ENCODE results near the gene EBNA1BP2. TPM values are rescaled to one million over a fixed set of nuclear protein-coding genes. Genes with fewer than 3 reads are reported as not detected.
A peak's percentile ranks its signal among the peaks of the same experiment; 100 is the strongest.
"Not testable (repeated sequence)": the region's sequence is repeated elsewhere in the genome, so short reads cannot be mapped to it uniquely, and the experiment has no call there.

Gene EBNA1BP2
- 10 to 100 TPM; 58.8 to 59.0 TPM for total RNA-seq

- H3K27ac Mint-ChIP-seq, result peak within 1 kb of the TSS; percentile 88
- H3K9me3 Mint-ChIP-seq (ENCODE audit: insufficient read depth), result no peaks in the 10 kb centered on the region
- ChIA-PET POLR2A (interaction anchor here (0.7 to 0.9 kb wide), 4 partner anchors 186 to 249 kb away, joined by 3 to 4 read pairs (median 3); no protein-coding TSS in a partner anchor), CTCF (interaction anchor here (1.2 to 1.3 kb wide), 2 partner anchors 98 to 715 kb away, joined by 3 to 5 read pairs; no protein-coding TSS in a partner anchor)
- H3K4me3 Mint-ChIP-seq, result peak within 1 kb of the TSS; percentile 92
- H3K4me1 Mint-ChIP-seq (ENCODE audit: low read depth), result peaks cover 30% of the 10 kb centered on the region
- DNase-seq, result peak; percentile 95
- H3K27me3 Mint-ChIP-seq (ENCODE audit: low read depth), result peaks cover 24% of the 10 kb centered on the region
- ATAC-seq, result peak; percentile 92
- peaks cover 41% of the 10 kb centered on the region for H3K36me3 Mint-ChIP-seq (ENCODE audit: low read depth)
Observed at GRCh38 chr1:43171876-43172526, at the start of gene EBNA1BP2, which contains the start of gene CFAP57. EBNA1BP2 (minus strand) TSS chr1:43172290; CDS start chr1:43172118, 172 bp downstream. CFAP57 (plus strand) TSS chr1:43172330; CDS start chr1:43172754, 424 bp downstream.

- ATAC-seq (no peak), DNase-seq (no peak)
- H3K4me3 Mint-ChIP-seq, result no peak overlapping the region
- no peaks in the 10 kb centered on the region for H3K36me3 Mint-ChIP-seq (ENCODE audit: low read depth)
- ChIA-PET CTCF (interaction anchor here (1.5 kb wide), 1 partner anchor 193 kb away, joined by 3 read pairs; no protein-coding TSS in a partner anchor), POLR2A (interaction anchor here (0.6 kb wide), 1 partner anchor 310 kb away, joined by 3 read pairs; no protein-coding TSS in a partner anchor)
- no peaks in the 10 kb centered on the region for H3K9me3 Mint-ChIP-seq (ENCODE audit: insufficient read depth)
- H3K27ac Mint-ChIP-seq, result no peak overlapping the region
- peaks cover 2% of the 10 kb centered on the region for H3K4me1 Mint-ChIP-seq (ENCODE audit: low read depth)
- peaks cover 5% of the 10 kb centered on the region for H3K27me3 Mint-ChIP-seq (ENCODE audit: low read depth)
Observed at GRCh38 chr1:43221797-43222196, 49.7 kb upstream of the EBNA1BP2 start.

- no peak for ATAC-seq
- Mint-ChIP-seq H3K27me3 (ENCODE audit: low read depth) (peaks cover 5% of the 10 kb centered on the region), H3K4me3 (no peak overlapping the region), H3K4me1 (ENCODE audit: low read depth) (peaks cover 2% of the 10 kb centered on the region), H3K9me3 (ENCODE audit: insufficient read depth) (no peaks in the 10 kb centered on the region), H3K36me3 (ENCODE audit: low read depth) (no peaks in the 10 kb centered on the region), H3K27ac (no peak overlapping the region)
- ChIA-PET POLR2A (interaction anchor here (0.6 kb wide), 1 partner anchor 310 kb away, joined by 3 read pairs; no protein-coding TSS in a partner anchor), CTCF (interaction anchor here (1.5 kb wide), 1 partner anchor 193 kb away, joined by 3 read pairs; no protein-coding TSS in a partner anchor)
- DNase-seq, result no peak
Observed at GRCh38 chr1:43220905-43221778, 49.1 kb upstream of the EBNA1BP2 start.

GRCh38 chr1:43217747-43218146 lies 45.7 kb upstream of the EBNA1BP2 start:
- no peaks in the 10 kb centered on the region for H3K36me3 Mint-ChIP-seq (ENCODE audit: low read depth)
- no peaks in the 10 kb centered on the region for H3K9me3 Mint-ChIP-seq (ENCODE audit: insufficient read depth)
- no peak overlapping the region for H3K4me3 Mint-ChIP-seq
- CTCF ChIA-PET, result no interaction called here
- peaks cover 2% of the 10 kb centered on the region for H3K4me1 Mint-ChIP-seq (ENCODE audit: low read depth)
- no peak for ATAC-seq
- H3K27me3 Mint-ChIP-seq (ENCODE audit: low read depth), result peaks cover 6% of the 10 kb centered on the region
- no peak overlapping the region for H3K27ac Mint-ChIP-seq
- DNase-seq, result no peak
- POLR2A ChIA-PET, result no interaction called here

GRCh38 chr1:43214501-43215444 lies 42.7 kb upstream of the EBNA1BP2 start:
- H3K4me3 Mint-ChIP-seq, result no peak overlapping the region
- no peak overlapping the region for H3K27ac Mint-ChIP-seq
- ChIA-PET POLR2A (no interaction called here), CTCF (interaction anchor here (0.9 to 2.5 kb wide), 2 partner anchors 12 to 199 kb away, joined by 3 to 13 read pairs; no protein-coding TSS in a partner anchor)
- H3K9me3 Mint-ChIP-seq (ENCODE audit: insufficient read depth), result no peaks in the 10 kb centered on the region
- DNase-seq (no peak), ATAC-seq (no peak)
- H3K4me1 Mint-ChIP-seq (ENCODE audit: low read depth), result no peaks in the 10 kb centered on the region
- H3K27me3 Mint-ChIP-seq (ENCODE audit: low read depth), result peaks cover 3% of the 10 kb centered on the region
- H3K36me3 Mint-ChIP-seq (ENCODE audit: low read depth), result no peaks in the 10 kb centered on the region

GRCh38 chr1:43208277-43208676 lies 36.2 kb upstream of the EBNA1BP2 start:
- ATAC-seq, result not testable (repeated sequence)

GRCh38 chr1:43207229-43207853 lies 35.3 kb upstream of the EBNA1BP2 start:
- Mint-ChIP-seq H3K27ac (no peak overlapping the region), H3K36me3 (ENCODE audit: low read depth) (no peaks in the 10 kb centered on the region), H3K27me3 (ENCODE audit: low read depth) (peaks cover 2% of the 10 kb centered on the region), H3K9me3 (ENCODE audit: insufficient read depth) (no peaks in the 10 kb centered on the region), H3K4me1 (ENCODE audit: low read depth) (no peaks in the 10 kb centered on the region), H3K4me3 (no peak overlapping the region)
- POLR2A ChIA-PET, result interaction anchor here (0.9 kb wide), 1 partner anchor 36 kb away, joined by 3 read pairs; no protein-coding TSS in a partner anchor
- CTCF ChIA-PET, result no interaction called here
- ATAC-seq (no peak), DNase-seq (no peak)

More at GRCh38 chr1:43208277-43208676, 36.2 kb upstream of the EBNA1BP2 start:
- CTCF ChIA-PET; H3K4me1 Mint-ChIP-seq (ENCODE audit: low read depth); H3K4me3 Mint-ChIP-seq; H3K9me3 Mint-ChIP-seq (ENCODE audit: insufficient read depth); H3K27ac Mint-ChIP-seq; DNase-seq; H3K36me3 Mint-ChIP-seq (ENCODE audit: low read depth); H3K27me3 Mint-ChIP-seq (ENCODE audit: low read depth); POLR2A ChIA-PET: not testable (repeated sequence)

- ChIA-PET CTCF (no interaction called here), POLR2A (no interaction called here)
- no peaks in the 10 kb centered on the region for H3K4me1 Mint-ChIP-seq (ENCODE audit: low read depth)
- no peak overlapping the region for H3K4me3 Mint-ChIP-seq
- no peaks in the 10 kb centered on the region for H3K9me3 Mint-ChIP-seq (ENCODE audit: insufficient read depth)
- no peaks in the 10 kb centered on the region for H3K36me3 Mint-ChIP-seq (ENCODE audit: low read depth)
- ATAC-seq (no peak), DNase-seq (no peak)
- no peak overlapping the region for H3K27ac Mint-ChIP-seq
- peaks cover 2% of the 10 kb centered on the region for H3K27me3 Mint-ChIP-seq (ENCODE audit: low read depth)
Observed at GRCh38 chr1:43206600-43207228, 34.6 kb upstream of the EBNA1BP2 start.

GRCh38 chr1:43205671-43206070 lies 33.6 kb upstream of the EBNA1BP2 start:
- no peaks in the 10 kb centered on the region for H3K36me3 Mint-ChIP-seq (ENCODE audit: low read depth)
- POLR2A ChIA-PET, result no interaction called here
- no peak overlapping the region for H3K4me3 Mint-ChIP-seq
- ATAC-seq (no peak), DNase-seq (no peak)
- H3K4me1 Mint-ChIP-seq (ENCODE audit: low read depth), result no peaks in the 10 kb centered on the region
- H3K9me3 Mint-ChIP-seq (ENCODE audit: insufficient read depth), result no peaks in the 10 kb centered on the region
- CTCF ChIA-PET, result no interaction called here
- H3K27me3 Mint-ChIP-seq (ENCODE audit: low read depth), result peaks cover 2% of the 10 kb centered on the region
- H3K27ac Mint-ChIP-seq, result no peak overlapping the region

GRCh38 chr1:43204394-43204793 lies 32.3 kb upstream of the EBNA1BP2 start:
- no peak for ATAC-seq
- DNase-seq, result no peak
- H3K27me3 Mint-ChIP-seq (ENCODE audit: low read depth), result peaks cover 2% of the 10 kb centered on the region

More at GRCh38 chr1:43204394-43204793, 32.3 kb upstream of the EBNA1BP2 start:
- CTCF ChIA-PET, result no interaction called here
- H3K4me3 Mint-ChIP-seq, result no peak overlapping the region
- POLR2A ChIA-PET, result no interaction called here
- no peaks in the 10 kb centered on the region for H3K36me3 Mint-ChIP-seq (ENCODE audit: low read depth)
- H3K9me3 Mint-ChIP-seq (ENCODE audit: insufficient read depth), result no peaks in the 10 kb centered on the region
- no peaks in the 10 kb centered on the region for H3K4me1 Mint-ChIP-seq (ENCODE audit: low read depth)
- no peak overlapping the region for H3K27ac Mint-ChIP-seq

All from activated CD8-positive, alpha-beta T cell treated with anti-CD3 and anti-CD28 coated beads, Interleukin-2, amount 10 ng/mL, durations not matched to agents 7 days and 5 days (primary cell).